GM21390 (cell line): ENCODE measurements around the gene LPCAT1.
"Not testable (repeated sequence)": the region's sequence is repeated elsewhere in the genome, so short reads cannot be mapped to it uniquely, and the experiment has no call there.

Source experiments
- ATAC-seq: cut with Tn5 transposase; IDR thresholded peaks from one replicate; pipeline ENCODE4 v1.9.1; 2021; ENCODE audit not compliant: unreplicated experiment

LPCAT1 gene

DNA sequence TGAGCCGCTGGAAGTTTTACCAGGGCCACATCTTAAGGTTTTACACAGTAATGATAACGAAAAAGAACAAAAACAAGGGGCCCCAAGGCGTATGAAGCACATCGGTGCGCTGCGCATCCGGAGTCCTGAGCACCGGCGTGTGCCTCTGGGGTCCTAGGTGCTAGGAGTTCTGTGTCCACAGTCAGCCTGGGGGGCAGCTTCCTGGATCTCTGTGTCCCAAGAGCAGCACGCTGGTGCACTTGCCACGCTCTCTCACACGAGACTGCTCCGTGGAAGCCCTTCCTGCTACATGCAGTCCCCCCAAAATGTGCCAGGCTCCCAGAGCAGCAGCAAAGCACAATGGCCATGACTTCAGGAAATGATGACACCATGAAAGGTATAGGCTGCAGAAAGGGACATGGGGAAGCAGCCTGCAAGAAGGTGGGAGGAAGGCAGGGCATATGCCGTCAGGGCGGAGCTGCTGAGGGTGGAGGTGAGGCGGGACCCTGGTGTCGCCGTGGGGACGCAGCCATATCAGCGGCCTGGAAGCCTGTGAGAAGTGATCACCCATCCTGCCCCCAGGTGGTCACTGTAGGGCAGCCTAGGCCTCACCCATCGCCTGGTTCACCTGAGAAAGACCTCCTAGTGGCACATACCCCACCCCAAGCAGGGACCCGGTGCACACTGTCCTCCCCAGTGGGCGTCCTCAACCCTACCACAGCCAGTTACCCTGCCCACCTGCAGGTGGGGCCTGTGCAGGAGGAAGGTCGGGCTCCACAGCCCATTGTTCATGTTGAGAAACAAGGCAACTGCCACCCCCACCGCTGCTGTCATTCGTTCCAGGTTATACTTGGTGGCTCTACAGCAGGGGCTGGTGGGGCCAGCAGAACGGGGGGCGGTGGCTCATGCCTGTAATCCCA is 54.9 kb downstream of the LPCAT1 start:
- ATAC-seq, result no peak

DNA sequence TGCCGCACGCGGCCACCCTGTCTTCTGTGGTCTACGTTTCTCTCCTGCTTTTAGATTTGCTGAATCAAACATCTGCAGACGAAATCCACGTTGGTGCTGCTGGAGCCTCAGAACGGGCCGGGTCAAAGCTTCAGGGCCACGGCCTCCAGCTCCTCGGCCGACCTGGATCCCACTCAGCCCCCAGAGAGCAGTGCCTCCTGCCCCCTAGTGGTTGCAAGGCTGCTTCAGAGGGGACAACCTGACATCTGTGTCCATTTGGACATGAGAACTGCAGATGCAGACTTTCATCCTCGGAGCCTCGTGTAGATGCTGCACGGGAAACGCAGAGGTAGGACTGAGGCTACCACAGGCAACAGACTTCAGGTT is 55.5 kb downstream of the LPCAT1 start:
- no peak for ATAC-seq

DNA sequence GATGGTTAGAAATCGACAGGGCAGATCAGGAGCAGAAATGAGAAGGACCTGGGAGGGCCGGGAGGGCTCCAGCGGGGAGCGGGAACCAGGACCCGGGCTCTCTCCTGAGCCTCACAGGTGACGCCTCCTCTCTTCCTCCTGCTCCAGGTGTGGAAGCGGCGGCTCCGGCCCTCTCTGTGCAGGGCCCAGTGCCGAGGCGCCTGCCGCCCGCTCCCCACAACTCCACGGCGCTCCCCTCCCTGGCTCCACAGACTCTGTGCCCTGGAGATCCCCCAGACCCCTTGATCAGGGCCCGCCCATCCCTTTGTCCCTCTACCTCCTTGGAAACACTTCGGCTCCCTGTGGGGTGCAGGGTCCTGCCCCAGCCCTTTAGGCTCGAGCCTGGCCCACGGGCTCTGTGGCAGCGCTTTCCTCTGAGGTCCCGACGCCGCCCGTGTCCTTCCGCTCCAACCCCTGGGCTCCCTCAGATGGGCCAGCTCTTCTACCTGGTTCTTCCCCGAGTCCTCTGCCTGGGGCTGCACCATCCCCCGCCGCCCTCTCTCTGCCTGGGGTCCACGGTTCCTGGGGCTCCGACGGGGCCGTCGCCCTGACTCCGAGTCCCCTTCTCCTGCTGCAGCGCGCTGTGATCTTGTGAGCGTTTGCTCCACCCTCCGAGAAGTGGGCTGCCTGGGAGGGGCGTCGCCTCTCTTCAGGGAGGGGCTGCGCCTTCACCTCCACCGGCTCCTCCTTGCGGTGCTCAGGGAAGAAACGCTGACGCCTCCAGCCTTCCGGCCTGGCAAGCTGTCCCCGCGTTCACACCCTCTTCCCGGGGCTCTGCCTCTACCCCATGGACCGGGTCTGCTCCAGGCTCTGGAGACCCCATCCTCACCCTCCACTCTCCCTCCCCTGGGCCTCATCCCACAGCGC is 56.2 kb downstream of the LPCAT1 start:
- no peak for ATAC-seq

DNA sequence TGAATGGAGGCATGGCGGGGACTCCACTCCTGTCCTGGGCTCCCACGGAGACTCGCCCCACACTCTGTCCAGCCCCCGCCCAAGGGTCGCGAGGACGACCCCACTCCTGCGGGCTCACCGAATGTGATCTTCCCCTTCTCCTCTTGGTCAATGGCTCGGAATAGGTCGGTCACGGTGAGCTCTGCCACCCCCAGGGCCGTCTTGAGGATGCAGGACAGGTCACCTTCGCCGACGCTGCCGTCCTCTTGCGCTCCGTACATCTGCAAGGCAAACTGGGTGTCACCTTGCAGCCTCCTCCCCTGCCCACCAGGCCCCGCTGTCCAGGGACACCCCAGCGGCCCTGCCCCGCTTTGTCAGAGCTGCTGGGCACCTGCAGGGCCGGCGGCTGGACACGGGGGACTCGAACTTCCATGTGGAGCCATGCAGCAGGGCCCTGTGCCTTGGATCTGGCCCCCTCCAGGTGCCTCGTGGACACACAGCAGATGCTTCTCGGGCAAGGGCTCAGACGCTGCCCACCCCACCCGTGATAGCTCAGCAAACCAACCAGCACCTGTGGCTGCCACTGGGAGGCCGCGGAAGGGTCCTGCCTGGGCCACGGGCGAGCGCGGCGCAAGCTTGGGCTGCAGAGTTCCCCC is 57.0 kb downstream of the LPCAT1 start:
- ATAC-seq, result no peak

DNA sequence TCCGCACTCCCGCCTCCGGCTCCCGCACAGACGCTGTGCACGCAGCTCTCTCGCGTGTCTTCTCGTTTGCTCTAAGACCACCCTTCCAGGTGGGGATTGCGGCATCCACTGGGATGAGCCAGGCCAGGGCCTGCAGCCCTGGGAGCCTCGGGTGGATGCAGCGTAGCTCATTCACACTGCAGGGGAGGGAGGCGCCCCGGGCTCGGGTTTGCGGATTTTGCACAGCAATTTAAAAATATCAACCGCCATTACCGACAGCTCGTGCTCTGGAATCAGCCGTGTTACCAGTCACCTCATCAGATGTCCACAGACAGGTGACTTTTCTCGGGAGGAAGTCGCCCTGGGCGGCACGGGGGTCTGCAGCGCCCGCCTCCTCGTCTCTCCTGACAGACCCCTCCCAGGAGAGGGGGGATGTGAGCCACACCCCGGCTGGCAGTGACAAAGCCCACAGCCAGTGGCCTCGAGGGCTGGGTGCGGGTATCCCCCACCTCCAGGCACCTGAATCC is 57.7 kb downstream of the LPCAT1 start:
- no peak for ATAC-seq

DNA sequence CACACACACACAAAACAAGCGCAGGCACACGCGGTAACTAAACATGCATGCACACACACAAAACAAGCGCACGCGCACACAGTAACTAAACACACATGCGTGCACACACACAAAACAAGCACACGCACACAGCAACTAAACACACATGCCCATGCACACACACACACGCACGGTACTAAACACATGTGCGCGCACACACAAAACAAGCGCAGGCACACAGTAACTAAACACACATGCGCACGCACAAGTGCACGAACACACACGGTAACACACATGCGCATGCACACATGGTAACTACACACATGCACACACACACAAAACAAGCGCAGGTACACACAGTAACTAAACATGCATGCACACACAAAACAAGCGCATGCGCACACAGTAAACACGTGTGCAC is 58.6 kb downstream of the LPCAT1 start:
- ATAC-seq, result no peak

DNA sequence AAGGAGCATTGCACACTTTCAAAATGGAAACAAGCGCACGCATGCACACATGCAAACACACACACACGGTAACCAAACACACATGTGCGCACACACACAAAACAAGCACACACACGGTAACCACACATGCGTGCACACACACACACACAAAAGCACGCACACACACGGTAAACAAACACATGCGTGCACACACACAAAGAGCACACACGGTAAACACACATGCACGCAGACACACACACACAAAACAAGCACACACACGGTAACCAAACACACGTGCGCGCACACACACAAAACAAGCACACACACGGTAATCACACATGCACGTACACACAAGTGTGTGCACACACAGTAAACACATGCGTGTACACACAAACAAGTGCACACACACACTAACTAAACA is 59.2 kb downstream of the LPCAT1 start:
- no peak for ATAC-seq

DNA sequence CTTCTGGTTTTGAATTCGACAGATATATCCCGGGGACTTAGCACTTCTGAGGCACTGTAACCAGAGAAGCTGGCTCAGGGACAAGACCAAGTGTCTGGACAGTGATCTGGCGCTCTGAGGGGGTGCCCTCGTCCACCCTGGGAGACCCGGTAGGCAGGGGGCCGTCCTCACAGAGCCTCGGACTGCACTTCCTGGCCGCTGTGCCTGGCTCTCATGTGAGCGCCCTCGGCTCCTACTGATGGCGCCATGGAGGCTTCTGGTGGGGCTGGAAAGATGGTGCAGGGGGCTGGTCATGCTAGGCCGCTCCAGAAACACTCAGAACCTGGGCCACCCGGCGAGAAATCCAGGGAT is 59.7 kb downstream of the LPCAT1 start:
- no peak for ATAC-seq

DNA sequence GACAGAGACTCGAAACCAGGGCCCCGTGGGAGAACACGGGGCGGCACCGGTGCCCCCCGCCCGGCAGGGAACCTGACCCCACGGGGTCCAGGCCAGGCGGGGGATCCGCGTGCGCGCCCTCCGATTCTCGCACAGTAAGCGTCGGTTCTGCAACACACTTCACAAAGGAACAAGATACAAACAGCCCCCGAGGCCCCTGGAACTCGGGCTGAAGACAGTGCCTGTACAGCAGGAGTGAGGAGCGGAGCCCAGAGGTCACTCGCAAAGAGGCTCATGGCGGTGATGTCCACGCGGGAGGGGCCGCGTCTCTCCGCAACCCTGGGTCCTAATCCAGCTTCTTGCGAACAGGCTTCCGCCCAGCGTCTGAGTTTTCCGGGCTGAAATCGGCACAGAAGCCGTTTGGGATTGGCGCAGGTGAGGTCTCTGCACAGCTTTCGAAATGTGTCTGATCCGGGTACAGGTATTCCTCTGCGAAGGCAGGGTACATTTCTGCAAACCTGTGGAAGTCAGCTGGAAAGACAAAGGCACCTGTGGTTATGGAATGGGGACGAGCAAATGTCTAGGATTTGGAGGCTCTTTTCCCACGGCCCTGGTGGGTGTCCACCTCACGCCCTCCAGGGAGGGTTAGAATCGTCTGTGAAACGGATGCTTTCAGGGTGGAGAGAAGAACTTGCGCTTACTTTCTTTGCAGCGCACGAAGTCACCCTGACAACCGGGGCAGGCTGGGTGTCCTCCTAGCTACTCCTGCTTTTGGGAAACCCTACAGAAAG is 60.2 kb downstream of the LPCAT1 start:
- ATAC-seq, result no peak

DNA sequence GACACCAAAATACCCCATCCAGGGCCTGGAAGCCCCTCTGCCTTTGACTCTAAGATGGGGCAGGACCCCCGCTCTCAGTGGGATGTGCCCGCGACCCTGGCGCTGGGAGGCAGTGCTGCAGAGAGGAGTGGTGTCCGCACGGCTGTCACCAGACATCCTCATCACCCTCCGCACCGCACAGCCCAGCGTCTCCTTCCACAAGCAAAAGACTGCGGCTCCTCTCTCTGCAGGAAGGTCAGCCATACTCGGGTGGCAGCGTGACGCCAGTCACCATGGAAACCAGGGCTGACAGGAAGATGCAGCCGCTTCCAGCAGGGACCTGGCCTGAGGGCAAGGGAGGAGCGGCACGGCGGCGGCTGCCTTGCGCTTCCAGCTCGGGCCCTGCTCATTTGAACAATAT is 61.4 kb downstream of the LPCAT1 start:
- no peak for ATAC-seq

DNA sequence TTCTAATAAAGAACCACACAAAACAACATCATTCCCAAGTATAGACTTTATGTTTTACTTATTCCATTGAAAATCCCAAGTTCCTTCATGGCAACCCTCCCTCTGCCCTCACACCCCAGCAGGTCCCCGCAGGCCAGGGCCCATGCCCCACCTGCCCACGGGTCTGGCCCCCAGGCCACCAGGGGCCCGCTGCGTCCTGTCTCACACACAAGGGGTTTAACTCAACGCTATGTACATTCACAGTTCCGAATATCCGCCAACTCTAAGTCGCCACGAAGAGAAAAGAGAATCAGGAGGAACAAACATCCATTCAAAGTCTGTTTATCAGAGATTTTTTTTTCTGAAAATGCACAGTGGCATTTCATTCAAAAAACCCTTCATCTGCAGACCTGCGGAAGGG is 62.4 kb downstream of the LPCAT1 start:
- no peak for ATAC-seq

DNA sequence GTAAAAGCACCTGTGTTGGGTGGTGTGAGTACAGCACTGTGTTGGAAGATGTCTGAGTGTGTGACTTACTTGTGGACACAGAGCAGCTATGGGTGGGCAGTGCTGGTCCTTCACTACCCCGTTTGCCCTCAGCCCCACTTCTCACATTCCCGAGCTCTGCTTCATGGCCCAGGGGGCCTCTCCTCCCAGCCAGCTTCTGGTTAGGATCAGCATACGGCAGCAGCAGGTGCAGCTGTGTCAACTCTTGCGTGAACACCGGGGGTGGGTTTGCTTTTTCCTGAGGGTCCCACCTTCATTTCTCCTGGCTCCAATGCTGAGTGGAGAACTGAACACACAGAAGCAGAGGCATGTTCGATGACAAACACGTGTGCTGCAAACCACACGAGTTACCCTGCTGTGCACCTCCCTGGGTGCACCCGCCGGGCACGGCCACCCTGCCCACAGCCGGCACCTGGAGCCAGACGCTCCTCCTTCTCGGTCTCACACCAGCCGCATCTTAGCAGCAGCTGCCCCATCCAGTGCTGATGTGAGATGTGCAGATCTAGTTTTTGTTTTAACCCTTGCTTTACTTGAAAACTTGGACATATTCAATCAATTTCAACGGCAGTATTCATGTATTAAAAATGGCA is 63.6 kb downstream of the LPCAT1 start:
- ATAC-seq, result no peak

DNA sequence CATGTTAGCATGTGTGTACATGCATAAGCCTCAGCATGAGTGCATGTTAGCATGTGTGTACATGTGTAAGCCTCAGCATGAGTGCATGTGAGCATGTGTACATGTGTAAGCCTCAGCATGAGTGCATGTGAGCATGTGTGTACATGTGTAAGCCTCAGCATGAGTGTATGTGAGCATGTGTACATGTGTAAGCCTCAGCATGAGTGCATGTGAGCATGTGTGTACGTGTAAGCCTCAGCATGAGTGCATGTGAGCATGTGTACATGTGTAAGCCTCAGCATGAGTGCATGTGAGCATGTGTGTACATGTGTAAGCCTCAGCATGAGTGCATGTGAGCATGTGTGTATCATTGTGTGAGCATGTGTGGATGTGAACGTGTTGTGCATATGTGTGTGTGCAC is 64.3 kb downstream of the LPCAT1 start:
- not testable (repeated sequence) for ATAC-seq

DNA sequence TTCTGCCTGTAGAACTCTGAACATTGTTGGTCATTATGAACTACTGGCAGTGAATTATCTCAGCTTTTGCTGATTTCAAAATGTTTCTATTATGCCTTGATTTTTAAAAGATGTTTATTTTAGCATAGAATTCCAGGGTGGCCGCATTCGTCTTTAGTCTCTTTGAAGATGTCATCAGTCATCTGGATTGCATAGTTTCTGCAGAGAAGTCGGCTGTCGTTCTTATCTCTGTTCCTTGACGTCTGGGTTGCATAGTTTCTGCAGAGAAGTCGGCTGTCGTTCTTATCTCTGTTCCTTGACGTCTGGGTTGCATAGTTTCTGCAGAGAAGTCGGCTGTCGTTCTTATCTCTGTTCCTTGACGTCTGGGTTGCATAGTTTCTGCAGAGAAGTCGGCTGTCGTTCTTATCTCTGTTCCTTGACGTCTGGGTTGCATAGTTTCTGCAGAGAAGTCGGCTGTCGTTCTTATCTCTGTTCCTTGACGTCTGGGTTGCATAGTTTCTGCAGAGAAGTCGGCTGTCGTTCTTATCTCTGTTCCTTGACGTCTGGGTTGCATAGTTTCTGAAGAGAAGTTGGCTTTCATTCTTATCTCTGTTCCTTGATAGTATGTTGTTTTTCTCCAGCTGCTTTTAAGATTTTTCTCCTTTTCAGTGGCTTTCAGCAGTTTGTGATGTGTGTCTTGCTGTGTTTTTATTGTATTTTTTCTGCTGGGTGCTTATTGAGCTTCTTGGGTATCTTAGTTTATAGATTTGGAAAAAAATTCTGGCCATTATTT is 67.5 kb downstream of the LPCAT1 start:
- ATAC-seq, result not testable (repeated sequence)

DNA sequence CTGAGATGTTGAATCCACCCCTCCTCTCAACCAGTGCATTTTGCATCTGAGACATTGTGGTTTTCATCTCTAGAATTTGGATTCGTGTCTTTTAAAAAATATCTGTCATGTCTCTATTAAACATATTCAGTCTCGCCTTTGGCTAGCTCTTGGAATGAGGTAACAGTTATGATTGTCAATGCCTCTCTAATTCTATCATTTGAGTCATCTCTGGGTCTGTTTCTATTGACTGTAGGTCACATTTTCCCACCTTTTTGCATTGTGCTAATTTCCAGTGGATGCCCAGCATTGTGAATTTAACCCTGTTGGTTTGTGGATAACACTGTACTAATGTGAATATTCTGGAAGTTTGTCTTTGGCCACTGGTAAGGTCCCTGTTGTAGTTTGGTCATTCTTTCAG is 70.1 kb downstream of the LPCAT1 start:
- no peak for ATAC-seq

DNA sequence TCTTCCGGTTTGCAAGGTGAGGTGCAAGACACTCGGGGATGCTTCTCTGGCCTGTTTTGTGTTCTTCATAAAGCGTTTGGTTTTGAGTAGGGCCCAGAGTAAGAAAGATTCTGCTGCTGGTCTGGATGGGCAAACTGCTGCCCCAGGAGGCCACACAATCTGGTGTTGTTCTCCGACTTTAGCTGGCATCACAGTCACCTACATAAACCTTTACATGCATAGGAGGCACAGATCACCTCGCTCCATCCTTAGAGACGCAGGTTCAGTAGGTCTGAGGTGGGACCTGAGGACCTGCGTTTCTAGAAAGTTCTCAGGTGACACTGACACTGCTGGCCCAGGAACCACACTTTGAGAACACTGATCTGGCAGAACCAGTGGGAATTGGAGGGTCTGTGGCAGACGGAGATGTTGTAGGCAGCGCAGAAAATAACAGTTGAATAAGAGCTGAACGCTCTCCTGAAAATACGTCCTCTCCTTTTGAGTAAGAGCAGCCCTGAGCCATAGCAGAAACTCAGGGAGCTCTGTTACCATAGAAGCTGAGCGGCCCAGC is 74.6 kb downstream of the LPCAT1 start:
- no peak for ATAC-seq

DNA sequence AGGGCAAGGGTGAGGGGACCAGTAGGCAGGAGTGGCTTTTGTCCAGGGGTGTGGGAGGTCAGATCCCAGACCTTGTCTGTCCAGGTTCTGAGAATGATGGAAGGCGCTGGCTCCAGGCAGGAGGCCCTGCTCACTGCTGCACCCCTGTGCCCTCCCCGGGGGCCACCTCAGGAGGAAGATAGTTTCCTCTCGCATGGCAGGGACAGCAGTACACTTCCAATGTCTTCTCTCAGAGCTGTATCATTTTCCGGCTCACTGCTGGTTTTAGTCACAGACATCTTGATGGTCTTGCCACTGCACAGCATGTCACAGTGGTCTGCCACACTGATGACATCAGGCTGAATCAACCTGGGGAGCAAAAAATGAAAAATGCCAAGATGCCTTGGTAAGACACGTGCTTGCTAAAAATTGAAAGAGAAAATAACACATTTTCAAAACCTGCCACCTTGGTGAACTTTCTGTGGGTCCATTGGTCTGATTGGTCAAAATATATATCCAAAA is 75.2 kb downstream of the LPCAT1 start:
- ATAC-seq, result no peak

DNA sequence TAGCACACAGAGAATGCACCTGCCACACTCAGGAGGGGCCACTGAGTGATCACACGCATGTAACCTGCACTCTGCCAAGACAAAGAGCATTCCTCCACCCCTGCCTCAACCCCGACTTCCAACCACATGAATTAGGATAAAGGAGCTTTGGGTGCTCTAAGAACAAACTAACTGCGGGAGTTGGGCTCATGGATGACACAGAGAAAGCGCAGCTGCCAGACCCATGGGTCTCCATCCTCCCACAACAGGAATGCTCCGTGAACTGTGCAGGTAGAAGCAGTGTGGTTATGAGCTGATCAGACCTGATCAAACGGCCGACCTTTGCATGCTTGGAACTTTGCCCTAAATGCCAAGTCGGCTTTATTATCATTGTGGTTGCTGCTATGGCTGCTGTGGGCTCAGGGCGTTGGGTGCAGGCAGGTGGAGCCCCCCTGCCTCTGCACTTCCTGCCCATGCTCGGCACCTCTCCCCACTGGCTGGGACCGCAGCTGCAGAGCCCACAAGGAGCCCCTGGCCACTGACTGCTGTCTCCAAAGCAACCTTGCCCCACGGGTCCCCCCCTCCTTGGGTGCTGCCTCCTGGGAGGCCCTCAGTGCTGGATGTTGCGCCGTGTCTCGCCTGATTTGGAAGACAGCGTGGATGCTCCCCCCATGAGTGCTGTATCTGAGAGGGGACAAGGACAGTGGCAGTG is 75.9 kb downstream of the LPCAT1 start:
- ATAC-seq, result no peak
